Erythroblast (primary cell): ENCODE results near the gene FAM110A.

Experiments
- GATA1 ChIP-seq: IDR thresholded peaks from 2 replicates; pipeline ENCODE4 v1.6.1; 2011; ENCODE audit warnings: low read depth, mild to moderate bottlenecking, control low read depth, low read length, moderate library complexity
- POLR2A ChIP-seq: IDR thresholded peaks from 2 replicates; pipeline ENCODE4 v1.6.1; 2011; ENCODE audit warnings: mild to moderate bottlenecking, low read length

GRCh38 chr20:888057-888456 lies 54.5 kb downstream of the FAM110A start:
- no peak for TF ChIP-seq POLR2A
- no peak for TF ChIP-seq GATA1
